CD4-positive, alpha-beta memory T cell (primary cell): ENCODE results near the gene COMMD2. TPM values are rescaled to one million over a fixed set of nuclear protein-coding genes. Genes with fewer than 3 reads are reported as not detected.

Experiments
- CTCF ChIA-PET: fragments of 350-600 bp; sonication (Branson Sonifier 250); formaldehyde crosslinking; loops from one replicate; lab custom pipeline; 2021; ENCODE audit warnings: inconsistent platforms; ENCODE audit not compliant: partially characterized antibody; lab: Charles Lee
- POLR2A ChIA-PET: fragments of 350-600 bp; sonication (Branson Sonifier 250); formaldehyde crosslinking; loops from one replicate; lab custom pipeline; 2021; ENCODE audit not compliant: partially characterized antibody; lab: Charles Lee
- DNase-seq, 5 donors: peaks; one replicate each; pipeline versions ENCODE4 v3.0.0 to v3.0.0-alpha.2; 2020 to 2022; ENCODE audit warnings: mixed read lengths in 1 of 5
- H3K27ac ChIP-seq: one replicate; pipeline ENCODE4 v1.7.0; 2013; ENCODE audit warnings: low read depth, low read length
- H3K27me3 ChIP-seq: 2 replicates; pipeline ENCODE4 v1.7.0; 2013; ENCODE audit warnings: mild to moderate bottlenecking, low read length, moderate library complexity; ENCODE audit not compliant: insufficient read depth
- H3K36me3 ChIP-seq: 2 replicates; pipeline ENCODE4 v1.7.0; 2013; ENCODE audit warnings: mild to moderate bottlenecking, low read length, moderate library complexity; ENCODE audit not compliant: insufficient read depth
- H3K4me1 ChIP-seq: 2 replicates; pipeline ENCODE4 v1.7.0; 2013; ENCODE audit warnings: mild to moderate bottlenecking, low read length, moderate library complexity; ENCODE audit not compliant: insufficient read depth
- H3K4me3 ChIP-seq, 2 donors: one replicate each; pipeline ENCODE4 v1.7.0; 2013; ENCODE audit warnings: low read length in 2 of 2, mild to moderate bottlenecking in 1 of 2
- H3K9me3 ChIP-seq, 2 donors: one replicate each; pipeline ENCODE4 v1.7.0; 2013; ENCODE audit warnings: low read length in 2 of 2, control low read depth in 1 of 2; ENCODE audit not compliant: control insufficient read depth in 1 of 2
- H3K27ac Mint-ChIP-seq, 7 donors: one replicate each; pipeline ENCODE4 v1.8.0; 2020 to 2021; ENCODE audit warnings: mixed read lengths in 7 of 7, mild to moderate bottlenecking in 6 of 7, inconsistent platforms in 3 of 7, moderate library complexity in 3 of 7
- H3K27me3 Mint-ChIP-seq, 2 donors: one replicate each; pipeline ENCODE4 v1.8.0; 2020 to 2021; ENCODE audit warnings: mixed read lengths in 2 of 2
- H3K36me3 Mint-ChIP-seq, 2 donors: one replicate each; pipeline ENCODE4 v1.8.0; 2020 to 2021; ENCODE audit warnings: mixed read lengths in 2 of 2, inconsistent platforms in 1 of 2, mild to moderate bottlenecking in 1 of 2
- H3K4me1 Mint-ChIP-seq, 4 donors: one replicate each; pipeline ENCODE4 v1.8.0; 2020 to 2021; ENCODE audit warnings: mixed read lengths in 4 of 4, mild to moderate bottlenecking in 1 of 4
- H3K4me3 Mint-ChIP-seq, 8 donors: one replicate each; pipeline ENCODE4 v1.8.0; 2020 to 2021; ENCODE audit warnings: mixed read lengths in 8 of 8, mild to moderate bottlenecking in 7 of 8, moderate library complexity in 6 of 8, inconsistent platforms in 3 of 8
- H3K9me3 Mint-ChIP-seq, 8 donors: one replicate each; pipeline ENCODE4 v1.8.0; 2020 to 2021; ENCODE audit warnings: mixed read lengths in 8 of 8, mild to moderate bottlenecking in 5 of 8, inconsistent platforms in 3 of 8, moderate library complexity in 1 of 8
- intact Hi-C: fragments of 100-400 bp; cut with micrococcal nuclease; formaldehyde crosslinking; loops from one replicate; pipeline ENCODE4 v1.15.1; 2023
- polyA plus RNA-seq, 2 donors: library from polyadenylated mRNA; unstranded; fragments of 300-500 nt; fragmentation: Illumina TruSeq; gene quantifications; one replicate each; pipeline ENCODE4 v1.2.3, GENCODE V29; 2021
- total RNA-seq, 2 experiments: library from RNA; stranded (reverse); gene quantifications; one replicate each; pipeline ENCODE4 v1.2.3, GENCODE V29; 2021

The COMMD2 gene
- total and polyA plus RNA-seq, 4 experiments from 2014 or later: 38.0 to 60.0 (median 50.1) TPM

- Mint-ChIP-seq H3K4me3 (no peak overlapping the region), H3K27ac (no peak overlapping the region), H3K27me3 (peaks cover 16 to 28% of the 10 kb centered on the region in 2 donors), H3K36me3 (no peaks in the 10 kb centered on the region), H3K9me3 (peaks cover 0 to 5% (median 2%) of the 10 kb centered on the region in 8 donors), H3K4me1 (no peaks in the 10 kb centered on the region)
- no peak overlapping the region for H3K4me3 ChIP-seq
- intact Hi-C loops: no loop called here
- no peaks in the 10 kb centered on the region for H3K4me1 ChIP-seq
- DNase-seq: no peak
- ChIA-PET CTCF (interaction anchor here (3.2 kb wide), 1 partner anchor 20 kb away, joined by 19 read pairs; no protein-coding TSS in a partner anchor), POLR2A (no interaction called here)
- H3K27ac ChIP-seq: no peak overlapping the region
- no peaks in the 10 kb centered on the region for H3K9me3 ChIP-seq
- no peaks in the 10 kb centered on the region for H3K36me3 ChIP-seq
- peaks cover 11% of the 10 kb centered on the region for H3K27me3 ChIP-seq
Observed at GRCh38 chr3:149790698-149791097, 38.4 kb upstream of the COMMD2 start.

- Mint-ChIP-seq H3K27me3 (peaks cover 16 to 28% of the 10 kb centered on the region in 2 donors), H3K4me1 (no peaks in the 10 kb centered on the region), H3K4me3 (no peak overlapping the region), H3K27ac (no peak overlapping the region), H3K36me3 (no peaks in the 10 kb centered on the region), H3K9me3 (peaks cover 0 to 5% (median 2%) of the 10 kb centered on the region in 8 donors)
- no peaks in the 10 kb centered on the region for H3K36me3 ChIP-seq
- DNase-seq: no peak
- no peaks in the 10 kb centered on the region for H3K9me3 ChIP-seq
- H3K4me3 ChIP-seq: no peak overlapping the region
- no peak overlapping the region for H3K27ac ChIP-seq
- H3K4me1 ChIP-seq: no peaks in the 10 kb centered on the region
- H3K27me3 ChIP-seq: peaks cover 11% of the 10 kb centered on the region
- POLR2A ChIA-PET: no interaction called here
- intact Hi-C loops: no loop called here
- CTCF ChIA-PET: no interaction called here
Observed at GRCh38 chr3:149790268-149790667, 38.0 kb upstream of the COMMD2 start.

- Mint-ChIP-seq H3K27me3 (peaks cover 3 to 12% of the 10 kb centered on the region in 2 donors), H3K4me3 (no peak overlapping the region), H3K9me3 (peaks cover 0 to 4% (median under 1%) of the 10 kb centered on the region in 8 donors), H3K27ac (no peak overlapping the region), H3K4me1 (peaks cover 0 to 4% (median 0%) of the 10 kb centered on the region in 4 donors), H3K36me3 (no peaks in the 10 kb centered on the region)
- no peak for DNase-seq
- H3K4me3 ChIP-seq: no peak overlapping the region
- no peak overlapping the region for H3K27ac ChIP-seq
- POLR2A ChIA-PET: no interaction called here
- intact Hi-C loops: no loop called here
- H3K27me3 ChIP-seq: no peaks in the 10 kb centered on the region
- no peaks in the 10 kb centered on the region for H3K36me3 ChIP-seq
- CTCF ChIA-PET: interaction anchor here (0.9 to 1.5 kb wide), 2 partner anchors 12 to 24 kb away, joined by 4 to 5 read pairs; no protein-coding TSS in a partner anchor
- H3K9me3 ChIP-seq: no peaks in the 10 kb centered on the region
- H3K4me1 ChIP-seq: no peaks in the 10 kb centered on the region
Observed at GRCh38 chr3:149784064-149784704, 31.9 kb upstream of the COMMD2 start.

- no peaks in the 10 kb centered on the region for H3K9me3 ChIP-seq
- Mint-ChIP-seq H3K36me3 (no peaks in the 10 kb centered on the region), H3K27ac (no peak overlapping the region), H3K27me3 (peaks cover 3 to 12% of the 10 kb centered on the region in 2 donors), H3K4me3 (no peak overlapping the region), H3K9me3 (peaks cover 0 to 4% (median under 1%) of the 10 kb centered on the region in 8 donors), H3K4me1 (peaks cover 0 to 4% (median 0%) of the 10 kb centered on the region in 4 donors)
- H3K27ac ChIP-seq: no peak overlapping the region
- no peaks in the 10 kb centered on the region for H3K36me3 ChIP-seq
- no peaks in the 10 kb centered on the region for H3K27me3 ChIP-seq
- no peak for DNase-seq
- intact Hi-C loops: no loop called here
- H3K4me3 ChIP-seq: no peak overlapping the region
- H3K4me1 ChIP-seq: no peaks in the 10 kb centered on the region
- ChIA-PET POLR2A (no interaction called here), CTCF (interaction anchor here (0.9 to 1.5 kb wide), 2 partner anchors 11 to 25 kb away, joined by 4 to 5 read pairs; no protein-coding TSS in a partner anchor)
Observed at GRCh38 chr3:149783576-149783975, 31.3 kb upstream of the COMMD2 start.

- no peak for DNase-seq
- Mint-ChIP-seq H3K4me1 (peaks cover 0 to 4% (median 0%) of the 10 kb centered on the region in 4 donors), H3K27me3 (peaks cover 3 to 8% of the 10 kb centered on the region in 2 donors), H3K9me3 (peaks cover 0 to 4% (median under 1%) of the 10 kb centered on the region in 8 donors), H3K4me3 (no peak overlapping the region), H3K27ac (no peak overlapping the region), H3K36me3 (no peaks in the 10 kb centered on the region)
- POLR2A ChIA-PET: no interaction called here
- no peaks in the 10 kb centered on the region for H3K36me3 ChIP-seq
- no peak overlapping the region for H3K27ac ChIP-seq
- no peaks in the 10 kb centered on the region for H3K9me3 ChIP-seq
- CTCF ChIA-PET: interaction anchor here (2.0 kb wide), 1 partner anchor 9 kb away, joined by 20 read pairs; no protein-coding TSS in a partner anchor
- intact Hi-C loops: no loop called here
- H3K27me3 ChIP-seq: no peaks in the 10 kb centered on the region
- no peaks in the 10 kb centered on the region for H3K4me1 ChIP-seq
- no peak overlapping the region for H3K4me3 ChIP-seq
Observed at GRCh38 chr3:149781741-149782140, 29.5 kb upstream of the COMMD2 start.

- CTCF ChIA-PET: interaction anchor here (2.0 kb wide), 1 partner anchor 9 kb away, joined by 20 read pairs; no protein-coding TSS in a partner anchor
- POLR2A ChIA-PET: no interaction called here
Observed at GRCh38 chr3:149781211-149781610, 28.9 kb upstream of the COMMD2 start.

GRCh38 chr3:149777414-149778214 is 25.3 kb upstream of the COMMD2 start:
- H3K4me1 ChIP-seq: no peaks in the 10 kb centered on the region
- Mint-ChIP-seq H3K4me3 (peak overlapping the region in 1 of 8 donors; percentile 5), H3K27ac (no peak overlapping the region), H3K27me3 (peaks cover 2 to 5% of the 10 kb centered on the region in 2 donors), H3K36me3 (no peaks in the 10 kb centered on the region), H3K4me1 (peaks cover 0 to 4% (median 0%) of the 10 kb centered on the region in 4 donors), H3K9me3 (no peaks in the 10 kb centered on the region)
- no peaks in the 10 kb centered on the region for H3K36me3 ChIP-seq
- intact Hi-C loops: no loop called here
- H3K27me3 ChIP-seq: no peaks in the 10 kb centered on the region
- no peaks in the 10 kb centered on the region for H3K9me3 ChIP-seq
- no peak overlapping the region for H3K4me3 ChIP-seq
- ChIA-PET POLR2A (no interaction called here), CTCF (interaction anchor here (0.8 to 2.6 kb wide), 3 partner anchors 8 to 30 kb away, joined by 3 to 7 read pairs (median 4); no protein-coding TSS in a partner anchor)
- no peak for DNase-seq
- no peak overlapping the region for H3K27ac ChIP-seq

More at GRCh38 chr3:149781211-149781610, 28.9 kb upstream of the COMMD2 start:
- Mint-ChIP-seq H3K27ac (peak overlapping the region in 1 of 7 donors; percentile 36), H3K4me1 (peaks cover 0 to 4% (median 0%) of the 10 kb centered on the region in 4 donors), H3K36me3 (no peaks in the 10 kb centered on the region), H3K9me3 (peaks cover 0 to 2% (median under 1%) of the 10 kb centered on the region in 8 donors), H3K27me3 (peaks cover 3 to 6% of the 10 kb centered on the region in 2 donors), H3K4me3 (no peak overlapping the region)
- Histone ChIP-seq H3K36me3 (no peaks in the 10 kb centered on the region), H3K9me3 (no peaks in the 10 kb centered on the region), H3K4me3 (no peak overlapping the region), H3K27me3 (no peaks in the 10 kb centered on the region), H3K27ac (no peak overlapping the region), H3K4me1 (no peaks in the 10 kb centered on the region)
- no peak for DNase-seq
- intact Hi-C loops: no loop called here
